ENCODE data around the gene BST2.

The BST2 gene

GRCh38 chr19:17398902-17399527 is 6.4 kb downstream of the BST2 start:
- no peak overlapping the region for H3K27ac ChIP-seq (ENCODE audit: low read length)
- peaks cover 4% of the 10 kb centered on the region; the same call in 1 of the 2 replicates for H3F3A ChIP-seq (ENCODE audit: insufficient read depth, low read length)
- H3K9me2 ChIP-seq (replicated peaks; ENCODE audit: insufficient read depth, low read length) = no peaks in the 10 kb centered on the region
- H3K79me2 ChIP-seq (ENCODE audit: low read length) = peaks cover 16% of the 10 kb centered on the region
- no peaks in the 10 kb centered on the region for H3K27me3 ChIP-seq (replicated peaks; ENCODE audit: insufficient read depth, low read length)
- TF ChIP-seq, protein P1, sequence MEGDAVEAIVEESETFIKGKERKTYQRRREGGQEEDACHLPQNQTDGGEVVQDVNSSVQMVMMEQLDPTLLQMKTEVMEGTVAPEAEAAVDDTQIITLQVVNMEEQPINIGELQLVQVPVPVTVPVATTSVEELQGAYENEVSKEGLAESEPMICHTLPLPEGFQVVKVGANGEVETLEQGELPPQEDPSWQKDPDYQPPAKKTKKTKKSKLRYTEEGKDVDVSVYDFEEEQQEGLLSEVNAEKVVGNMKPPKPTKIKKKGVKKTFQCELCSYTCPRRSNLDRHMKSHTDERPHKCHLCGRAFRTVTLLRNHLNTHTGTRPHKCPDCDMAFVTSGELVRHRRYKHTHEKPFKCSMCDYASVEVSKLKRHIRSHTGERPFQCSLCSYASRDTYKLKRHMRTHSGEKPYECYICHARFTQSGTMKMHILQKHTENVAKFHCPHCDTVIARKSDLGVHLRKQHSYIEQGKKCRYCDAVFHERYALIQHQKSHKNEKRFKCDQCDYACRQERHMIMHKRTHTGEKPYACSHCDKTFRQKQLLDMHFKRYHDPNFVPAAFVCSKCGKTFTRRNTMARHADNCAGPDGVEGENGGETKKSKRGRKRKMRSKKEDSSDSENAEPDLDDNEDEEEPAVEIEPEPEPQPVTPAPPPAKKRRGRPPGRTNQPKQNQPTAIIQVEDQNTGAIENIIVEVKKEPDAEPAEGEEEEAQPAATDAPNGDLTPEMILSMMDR (IDR thresholded peaks at IDR 0.05; ENCODE audit: low read length) = no peak
- TF ChIP-seq EZH2phosphoT487 (IDR thresholded peaks at IDR 0.05; ENCODE audit: low read length) (no peak), EZH2 (optimal IDR thresholded peaks at IDR 0.05; ENCODE audit: low read depth, low read length) (no peak)
- no peak overlapping the region for H3K9ac ChIP-seq (ENCODE audit: low read length)
- H3K4me3 ChIP-seq (ENCODE audit: low read length) = no peak overlapping the region
- H3K4me2 ChIP-seq (ENCODE audit: low read depth, low read length) = no peak overlapping the region
- no peaks in the 10 kb centered on the region for H3K4me1 ChIP-seq (ENCODE audit: low read length)
- no peak for DNase-seq
- no peaks in the 10 kb centered on the region for H3K9me3 ChIP-seq (replicated peaks; ENCODE audit: insufficient read depth, low read length)
- H4K20me1 ChIP-seq (ENCODE audit: insufficient read depth, low read length) = no peaks in the 10 kb centered on the region
- H3K36me3 ChIP-seq (replicated peaks; ENCODE audit: insufficient read depth, low read length) = peaks cover 3% of the 10 kb centered on the region; the same call in 1 of the 2 replicates
- no peak overlapping the region for H2AFZ ChIP-seq (ENCODE audit: low read length)

DNA sequence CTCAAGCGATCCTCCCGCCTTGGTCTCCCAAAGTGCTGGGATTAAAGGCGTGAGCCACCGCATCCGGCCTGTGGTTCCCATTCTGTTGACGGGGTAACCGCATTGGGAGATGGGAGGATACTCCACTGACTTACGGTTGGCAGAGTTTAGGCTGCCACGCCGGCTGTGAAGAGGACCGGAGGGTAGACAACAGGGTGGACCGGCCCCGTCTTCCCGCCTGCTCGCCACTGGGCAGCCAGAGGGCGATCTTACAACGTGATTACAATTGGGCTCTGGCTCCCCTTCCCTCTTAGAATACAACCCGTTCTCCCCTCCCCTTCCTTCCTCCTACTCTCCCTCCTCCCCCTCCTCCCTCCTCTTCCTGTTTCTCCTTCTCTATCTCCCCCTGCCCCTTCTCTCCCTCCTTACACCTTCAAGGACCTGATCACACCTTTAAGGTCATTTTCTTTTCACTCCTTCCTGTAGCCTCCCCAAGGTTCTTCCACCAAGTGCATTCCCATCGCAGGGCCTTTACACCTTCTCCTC is 10.5 kb downstream of the BST2 start:
- no peaks in the 10 kb centered on the region for H3K9me2 ChIP-seq (replicated peaks; ENCODE audit: insufficient read depth, low read length)
- no peak for DNase-seq
- H3K9me3 ChIP-seq (replicated peaks; ENCODE audit: insufficient read depth, low read length) = no peaks in the 10 kb centered on the region
- H2AFZ ChIP-seq (ENCODE audit: low read length) = no peak overlapping the region
- H3K27ac ChIP-seq (ENCODE audit: low read length) = no peak overlapping the region
- peaks cover 3% of the 10 kb centered on the region for H3K27me3 ChIP-seq (replicated peaks; ENCODE audit: insufficient read depth, low read length)
- no peak overlapping the region for H3K4me3 ChIP-seq (ENCODE audit: low read length)
- H3K4me1 ChIP-seq (ENCODE audit: low read length) = peaks cover 7% of the 10 kb centered on the region; the same call in 1 of the 2 replicates
- H3F3A ChIP-seq (ENCODE audit: insufficient read depth, low read length) = peaks cover 24% of the 10 kb centered on the region
- no peaks in the 10 kb centered on the region for H3K79me2 ChIP-seq (ENCODE audit: low read length)
- no peaks in the 10 kb centered on the region for H3K36me3 ChIP-seq (replicated peaks; ENCODE audit: insufficient read depth, low read length)
- H3K4me2 ChIP-seq (ENCODE audit: low read depth, low read length) = no peak overlapping the region
- TF ChIP-seq EZH2 (optimal IDR thresholded peaks at IDR 0.05; ENCODE audit: low read depth, low read length) (no peak), EZH2phosphoT487 (IDR thresholded peaks at IDR 0.05; ENCODE audit: low read length) (no peak)
- TF ChIP-seq, protein P1 (IDR thresholded peaks at IDR 0.05; ENCODE audit: low read length) = peak; percentile 36
- H3K9ac ChIP-seq (ENCODE audit: low read length) = no peak overlapping the region
- no peaks in the 10 kb centered on the region for H4K20me1 ChIP-seq (ENCODE audit: insufficient read depth, low read length)

DNA sequence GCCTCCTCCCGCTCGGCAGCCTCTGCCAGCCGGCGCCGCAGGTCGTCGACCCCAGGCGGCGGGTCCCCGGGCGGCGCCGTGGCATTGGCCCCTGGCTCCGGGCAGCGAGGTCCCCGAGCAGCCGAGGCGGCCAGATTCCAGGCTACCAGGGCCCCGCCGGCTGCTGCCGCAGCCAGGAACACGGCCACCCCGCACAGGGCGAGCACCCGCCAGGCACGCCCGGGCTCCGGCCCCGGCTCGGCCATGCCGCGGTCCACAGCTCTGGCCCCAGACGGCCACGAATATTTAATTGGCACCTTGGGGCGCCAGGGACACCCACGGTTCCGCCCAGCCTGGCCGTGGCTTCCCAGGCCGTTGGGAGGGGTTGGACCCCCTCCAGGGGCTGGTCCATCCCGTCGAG is 11.5 kb downstream of the BST2 start, which contains the start of gene CCDC194:
Gene CCDC194 (minus strand): TSS at position 283 of the 400 bp plus-strand sequence. CDS start 38 bp downstream, at position 245.
- H3K9me3 ChIP-seq (replicated peaks; ENCODE audit: insufficient read depth, low read length) = no peaks in the 10 kb centered on the region
- no peak within 1 kb of the TSS for H3K4me2 ChIP-seq (ENCODE audit: low read depth, low read length)
- no peaks in the 10 kb centered on the region for H3K79me2 ChIP-seq (ENCODE audit: low read length)
- peaks cover 28% of the 10 kb centered on the region for H3F3A ChIP-seq (ENCODE audit: insufficient read depth, low read length)
- no peaks in the 10 kb centered on the region for H4K20me1 ChIP-seq (ENCODE audit: insufficient read depth, low read length)
- DNase-seq = no peak
- H2AFZ ChIP-seq (ENCODE audit: low read length) = no peak within 1 kb of the TSS
- no peak within 1 kb of the TSS for H3K4me3 ChIP-seq (ENCODE audit: low read length)
- no peak within 1 kb of the TSS for H3K9ac ChIP-seq (ENCODE audit: low read length)
- H3K9me2 ChIP-seq (replicated peaks; ENCODE audit: insufficient read depth, low read length) = no peaks in the 10 kb centered on the region
- H3K4me1 ChIP-seq (ENCODE audit: low read length) = peaks cover 7% of the 10 kb centered on the region; the same call in 1 of the 2 replicates
- no peaks in the 10 kb centered on the region for H3K36me3 ChIP-seq (replicated peaks; ENCODE audit: insufficient read depth, low read length)
- no peak for TF ChIP-seq EZH2phosphoT487 (IDR thresholded peaks at IDR 0.05; ENCODE audit: low read length)
- TF ChIP-seq, protein P1 (IDR thresholded peaks at IDR 0.05; ENCODE audit: low read length) = no peak
- no peak for TF ChIP-seq EZH2 (optimal IDR thresholded peaks at IDR 0.05; ENCODE audit: low read depth, low read length)
- H3K27me3 ChIP-seq (replicated peaks; ENCODE audit: insufficient read depth, low read length) = peaks cover 13% of the 10 kb centered on the region
- no peak within 1 kb of the TSS for H3K27ac ChIP-seq (ENCODE audit: low read length)
